Measurements from ENCODE around the gene MYBPC1.

DNA sequence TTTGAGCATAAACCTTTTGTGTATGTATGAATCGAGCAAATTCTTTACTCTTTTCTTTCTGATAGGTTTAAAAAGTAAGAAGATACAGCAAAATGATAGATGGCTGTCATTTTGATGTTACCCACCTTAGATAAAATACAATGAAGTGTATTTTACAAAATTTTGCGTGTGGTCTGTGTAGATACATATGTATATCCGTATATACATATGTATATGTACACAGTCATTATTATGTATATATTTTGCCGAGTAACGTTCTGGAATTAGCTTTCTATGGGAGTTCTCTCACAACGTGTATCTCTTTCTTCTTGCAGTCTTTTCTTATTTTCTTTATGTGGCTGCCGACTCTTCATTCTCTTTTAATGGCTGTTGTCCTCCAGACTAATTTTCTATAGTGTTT lies 70.2 kb downstream of the MYBPC1 start:
- TF ChIP-seq ZNF133 (tag by site-specific recombination; IDR thresholded peaks at IDR 0.05) (no peak), TRIM28 (IDR thresholded peaks at IDR 0.05; ENCODE audit: borderline replicate concordance, low read length) (no peak), ZNF629 (tag by site-specific recombination; IDR thresholded peaks at IDR 0.05) (no peak), ZNF138 (tag by site-specific recombination; IDR thresholded peaks at IDR 0.05; ENCODE audit: borderline replicate concordance) (no peak)
- TF ChIP-seq, protein P1, sequence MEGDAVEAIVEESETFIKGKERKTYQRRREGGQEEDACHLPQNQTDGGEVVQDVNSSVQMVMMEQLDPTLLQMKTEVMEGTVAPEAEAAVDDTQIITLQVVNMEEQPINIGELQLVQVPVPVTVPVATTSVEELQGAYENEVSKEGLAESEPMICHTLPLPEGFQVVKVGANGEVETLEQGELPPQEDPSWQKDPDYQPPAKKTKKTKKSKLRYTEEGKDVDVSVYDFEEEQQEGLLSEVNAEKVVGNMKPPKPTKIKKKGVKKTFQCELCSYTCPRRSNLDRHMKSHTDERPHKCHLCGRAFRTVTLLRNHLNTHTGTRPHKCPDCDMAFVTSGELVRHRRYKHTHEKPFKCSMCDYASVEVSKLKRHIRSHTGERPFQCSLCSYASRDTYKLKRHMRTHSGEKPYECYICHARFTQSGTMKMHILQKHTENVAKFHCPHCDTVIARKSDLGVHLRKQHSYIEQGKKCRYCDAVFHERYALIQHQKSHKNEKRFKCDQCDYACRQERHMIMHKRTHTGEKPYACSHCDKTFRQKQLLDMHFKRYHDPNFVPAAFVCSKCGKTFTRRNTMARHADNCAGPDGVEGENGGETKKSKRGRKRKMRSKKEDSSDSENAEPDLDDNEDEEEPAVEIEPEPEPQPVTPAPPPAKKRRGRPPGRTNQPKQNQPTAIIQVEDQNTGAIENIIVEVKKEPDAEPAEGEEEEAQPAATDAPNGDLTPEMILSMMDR (tag by site-specific recombination; IDR thresholded peaks at IDR 0.05): no peak
- TF ChIP-seq, protein P2, sequence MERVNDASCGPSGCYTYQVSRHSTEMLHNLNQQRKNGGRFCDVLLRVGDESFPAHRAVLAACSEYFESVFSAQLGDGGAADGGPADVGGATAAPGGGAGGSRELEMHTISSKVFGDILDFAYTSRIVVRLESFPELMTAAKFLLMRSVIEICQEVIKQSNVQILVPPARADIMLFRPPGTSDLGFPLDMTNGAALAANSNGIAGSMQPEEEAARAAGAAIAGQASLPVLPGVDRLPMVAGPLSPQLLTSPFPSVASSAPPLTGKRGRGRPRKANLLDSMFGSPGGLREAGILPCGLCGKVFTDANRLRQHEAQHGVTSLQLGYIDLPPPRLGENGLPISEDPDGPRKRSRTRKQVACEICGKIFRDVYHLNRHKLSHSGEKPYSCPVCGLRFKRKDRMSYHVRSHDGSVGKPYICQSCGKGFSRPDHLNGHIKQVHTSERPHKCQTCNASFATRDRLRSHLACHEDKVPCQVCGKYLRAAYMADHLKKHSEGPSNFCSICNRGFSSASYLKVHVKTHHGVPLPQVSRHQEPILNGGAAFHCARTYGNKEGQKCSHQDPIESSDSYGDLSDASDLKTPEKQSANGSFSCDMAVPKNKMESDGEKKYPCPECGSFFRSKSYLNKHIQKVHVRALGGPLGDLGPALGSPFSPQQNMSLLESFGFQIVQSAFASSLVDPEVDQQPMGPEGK (tag by site-specific recombination; IDR thresholded peaks at IDR 0.05): no peak
- TF ChIP-seq, protein P3, sequence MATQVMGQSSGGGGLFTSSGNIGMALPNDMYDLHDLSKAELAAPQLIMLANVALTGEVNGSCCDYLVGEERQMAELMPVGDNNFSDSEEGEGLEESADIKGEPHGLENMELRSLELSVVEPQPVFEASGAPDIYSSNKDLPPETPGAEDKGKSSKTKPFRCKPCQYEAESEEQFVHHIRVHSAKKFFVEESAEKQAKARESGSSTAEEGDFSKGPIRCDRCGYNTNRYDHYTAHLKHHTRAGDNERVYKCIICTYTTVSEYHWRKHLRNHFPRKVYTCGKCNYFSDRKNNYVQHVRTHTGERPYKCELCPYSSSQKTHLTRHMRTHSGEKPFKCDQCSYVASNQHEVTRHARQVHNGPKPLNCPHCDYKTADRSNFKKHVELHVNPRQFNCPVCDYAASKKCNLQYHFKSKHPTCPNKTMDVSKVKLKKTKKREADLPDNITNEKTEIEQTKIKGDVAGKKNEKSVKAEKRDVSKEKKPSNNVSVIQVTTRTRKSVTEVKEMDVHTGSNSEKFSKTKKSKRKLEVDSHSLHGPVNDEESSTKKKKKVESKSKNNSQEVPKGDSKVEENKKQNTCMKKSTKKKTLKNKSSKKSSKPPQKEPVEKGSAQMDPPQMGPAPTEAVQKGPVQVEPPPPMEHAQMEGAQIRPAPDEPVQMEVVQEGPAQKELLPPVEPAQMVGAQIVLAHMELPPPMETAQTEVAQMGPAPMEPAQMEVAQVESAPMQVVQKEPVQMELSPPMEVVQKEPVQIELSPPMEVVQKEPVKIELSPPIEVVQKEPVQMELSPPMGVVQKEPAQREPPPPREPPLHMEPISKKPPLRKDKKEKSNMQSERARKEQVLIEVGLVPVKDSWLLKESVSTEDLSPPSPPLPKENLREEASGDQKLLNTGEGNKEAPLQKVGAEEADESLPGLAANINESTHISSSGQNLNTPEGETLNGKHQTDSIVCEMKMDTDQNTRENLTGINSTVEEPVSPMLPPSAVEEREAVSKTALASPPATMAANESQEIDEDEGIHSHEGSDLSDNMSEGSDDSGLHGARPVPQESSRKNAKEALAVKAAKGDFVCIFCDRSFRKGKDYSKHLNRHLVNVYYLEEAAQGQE (tag by site-specific recombination; IDR thresholded peaks at IDR 0.05): no peak

Measured in HEK293 (cell line).